ENCODE data around the gene MAST1.
"Not testable (repeated sequence)": the region's sequence is repeated elsewhere in the genome, so short reads cannot be mapped to it uniquely, and the experiment has no call there.

Gene MAST1

GRCh38 chr19:12907166-12907565 is 68.9 kb downstream of the MAST1 start:
- Mint-ChIP-seq H3K27me3 (no peaks in the 10 kb centered on the region), H3K4me3 (no peak overlapping the region), H3K9me3 (no peaks in the 10 kb centered on the region), H3K27ac (no peak overlapping the region), H3K36me3 (ENCODE audit: low read depth) (peaks cover 7% of the 10 kb centered on the region), H3K4me1 (ENCODE audit: low read depth) (peaks cover 2% of the 10 kb centered on the region)
- intact Hi-C loops (cut with micrococcal nuclease): no loop called here

- Mint-ChIP-seq H3K27ac (peak overlapping the region; percentile 56), H3K4me3 (no peak overlapping the region), H3K36me3 (ENCODE audit: low read depth) (no peaks in the 10 kb centered on the region), H3K9me3 (no peaks in the 10 kb centered on the region), H3K4me1 (ENCODE audit: low read depth) (peaks cover 24% of the 10 kb centered on the region), H3K27me3 (no peaks in the 10 kb centered on the region)
- intact Hi-C loops (cut with micrococcal nuclease): no loop called here
Measured at GRCh38 chr19:12912571-12912970, 74.3 kb downstream of the MAST1 start.

- Mint-ChIP-seq H3K27ac (peak overlapping the region; percentile 56), H3K4me1 (ENCODE audit: low read depth) (peaks cover 27% of the 10 kb centered on the region), H3K4me3 (no peak overlapping the region), H3K27me3 (no peaks in the 10 kb centered on the region), H3K9me3 (no peaks in the 10 kb centered on the region), H3K36me3 (ENCODE audit: low read depth) (no peaks in the 10 kb centered on the region)
- intact Hi-C loops (cut with micrococcal nuclease): no loop called here
Measured at GRCh38 chr19:12913011-12913561, 74.8 kb downstream of the MAST1 start.

- H3K27ac Mint-ChIP-seq: peak overlapping the region; percentile 71
- no peaks in the 10 kb centered on the region for H3K9me3 Mint-ChIP-seq
- intact Hi-C loops (cut with micrococcal nuclease): no loop called here
- no peaks in the 10 kb centered on the region for H3K36me3 Mint-ChIP-seq (ENCODE audit: low read depth)
- peaks cover 37% of the 10 kb centered on the region for H3K4me1 Mint-ChIP-seq (ENCODE audit: low read depth)
- H3K27me3 Mint-ChIP-seq: no peaks in the 10 kb centered on the region
- H3K4me3 Mint-ChIP-seq: no peak overlapping the region
Measured at GRCh38 chr19:12913851-12914690, 75.8 kb downstream of the MAST1 start.

- H3K27me3 Mint-ChIP-seq; intact Hi-C loops (cut with micrococcal nuclease); H3K27ac Mint-ChIP-seq; H3K4me3 Mint-ChIP-seq; H3K9me3 Mint-ChIP-seq; H3K36me3 Mint-ChIP-seq (ENCODE audit: low read depth): not testable (repeated sequence)
- peaks cover 41% of the 10 kb centered on the region for H3K4me1 Mint-ChIP-seq (ENCODE audit: low read depth)
Measured at GRCh38 chr19:12915860-12916259, 77.5 kb downstream of the MAST1 start.

GRCh38 chr19:12918253-12918652 is 79.9 kb downstream of the MAST1 start:
- Mint-ChIP-seq H3K27ac (peak overlapping the region; percentile 83), H3K36me3 (ENCODE audit: low read depth) (peaks cover 22% of the 10 kb centered on the region), H3K4me1 (ENCODE audit: low read depth) (peaks cover 30% of the 10 kb centered on the region), H3K27me3 (no peaks in the 10 kb centered on the region), H3K4me3 (peak overlapping the region; percentile 38), H3K9me3 (no peaks in the 10 kb centered on the region)
- intact Hi-C loops (cut with micrococcal nuclease): loop anchor here (2.0 kb wide), 1 partner anchor 15 kb away; the partner anchor contains the start of gene FARSA

GRCh38 chr19:12921047-12921446 is 82.7 kb downstream of the MAST1 start:
- Mint-ChIP-seq H3K4me1 (ENCODE audit: low read depth) (peaks cover 17% of the 10 kb centered on the region), H3K27me3 (no peaks in the 10 kb centered on the region), H3K4me3 (no peak overlapping the region), H3K36me3 (ENCODE audit: low read depth) (peaks cover 50% of the 10 kb centered on the region), H3K27ac (peak overlapping the region; percentile 83), H3K9me3 (no peaks in the 10 kb centered on the region)
- intact Hi-C loops (cut with micrococcal nuclease): no loop called here

GRCh38 chr19:12922959-12923358 is 84.6 kb downstream of the MAST1 start:
- Mint-ChIP-seq H3K27me3 (no peaks in the 10 kb centered on the region), H3K27ac (no peak overlapping the region), H3K4me3 (no peak overlapping the region), H3K36me3 (ENCODE audit: low read depth) (peaks cover 69% of the 10 kb centered on the region), H3K4me1 (ENCODE audit: low read depth) (peaks cover 16% of the 10 kb centered on the region), H3K9me3 (no peaks in the 10 kb centered on the region)
- intact Hi-C loops (cut with micrococcal nuclease): no loop called here
